NCI-H226 (cell line): Measurements from ENCODE around the gene EDDM3A.

ENCODE experiments used
- DNase-seq: peaks from one replicate; pipeline ENCODE4 v3.0.0-alpha.2; 2015

EDDM3A gene

DNA sequence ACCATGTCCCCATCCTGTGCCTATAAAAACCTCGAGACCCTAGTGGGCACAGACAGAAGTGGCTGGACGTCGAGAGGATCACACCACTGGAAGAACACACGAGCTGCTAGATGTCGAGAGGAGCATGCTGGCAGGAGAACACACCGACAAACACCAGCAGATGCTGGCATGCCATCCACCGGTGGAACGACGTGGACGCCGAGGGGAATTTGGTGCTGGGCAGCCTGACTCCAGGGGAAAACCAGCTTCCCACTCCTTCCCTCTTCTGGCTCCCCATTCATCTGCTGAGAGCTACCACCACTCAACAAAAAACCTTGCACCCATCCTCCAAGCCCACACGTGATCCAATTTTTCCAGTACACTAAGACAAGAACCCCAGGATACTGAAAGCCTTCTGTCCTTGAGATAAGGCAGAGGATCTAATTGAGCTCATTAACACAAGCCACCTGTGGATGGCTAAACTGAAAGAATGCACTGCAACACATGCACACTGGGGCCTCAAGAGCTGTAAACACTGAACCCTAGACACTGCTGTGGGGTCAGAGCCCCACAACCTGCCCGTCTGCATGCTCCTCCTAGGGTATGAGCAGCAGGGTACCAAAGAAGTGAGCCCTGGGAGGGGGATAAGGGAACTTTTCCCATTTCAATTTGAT, 44.9 kb downstream of the EDDM3A start:
- DNase-seq = no peak

DNA sequence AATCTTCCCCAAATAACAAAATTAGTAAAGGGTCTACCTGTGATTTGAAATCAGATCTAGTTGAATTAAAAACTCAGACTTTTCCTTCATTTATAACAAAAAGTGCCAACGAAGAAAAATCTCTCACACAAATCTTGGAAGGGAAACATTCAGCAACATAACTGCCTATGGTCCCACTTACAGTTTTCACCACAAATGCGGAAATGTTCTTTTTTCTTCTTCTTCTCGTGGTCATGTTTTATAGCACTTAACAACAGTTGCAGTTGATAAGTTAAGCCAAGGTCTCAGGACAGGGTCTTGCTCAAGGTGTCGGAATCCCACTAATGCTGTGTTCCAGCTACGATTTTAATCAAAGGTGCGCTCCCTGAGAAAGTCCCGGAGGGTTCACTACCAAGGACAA, 45.5 kb downstream of the EDDM3A start:
- DNase-seq = no peak

DNA sequence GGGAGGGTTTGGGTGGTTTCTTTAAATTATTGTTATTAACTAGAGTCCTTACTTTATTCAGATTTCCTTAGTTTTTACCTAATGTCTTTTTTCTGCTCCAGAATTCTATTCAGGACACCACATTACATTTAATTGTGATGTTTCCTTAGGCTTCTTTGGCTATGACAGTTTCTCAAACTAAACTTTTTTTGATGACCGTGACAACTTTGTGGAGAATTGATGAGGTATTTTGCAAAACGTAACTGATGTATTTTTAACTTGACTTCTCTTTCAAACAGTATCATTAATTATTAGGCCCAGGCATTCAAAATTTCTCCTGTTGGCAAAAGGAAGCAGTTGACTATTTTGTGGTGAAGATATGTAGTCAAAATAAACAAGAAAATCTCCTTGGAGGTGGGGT, 45.9 kb downstream of the EDDM3A start:
- no peak for DNase-seq

DNA sequence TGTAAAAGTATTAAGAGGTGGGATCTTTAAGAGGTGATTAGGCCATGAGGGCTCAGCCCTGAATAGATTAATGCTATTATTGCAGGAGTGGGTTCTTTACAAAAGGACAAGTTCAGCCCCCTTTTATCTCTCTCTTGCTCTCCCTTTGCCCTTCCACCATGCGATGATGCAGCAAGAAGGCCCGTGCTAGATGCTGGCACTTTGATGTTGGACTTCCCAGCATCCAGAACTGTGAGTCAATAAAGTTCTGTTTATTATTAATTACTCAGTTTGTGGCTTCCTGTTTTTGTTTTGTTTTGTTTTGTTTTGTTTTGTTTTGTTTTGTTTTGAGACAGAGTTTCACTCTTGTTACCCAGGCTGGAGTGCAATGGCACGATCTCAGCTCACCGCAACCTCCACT, 46.9 kb downstream of the EDDM3A start:
- no peak for DNase-seq

DNA sequence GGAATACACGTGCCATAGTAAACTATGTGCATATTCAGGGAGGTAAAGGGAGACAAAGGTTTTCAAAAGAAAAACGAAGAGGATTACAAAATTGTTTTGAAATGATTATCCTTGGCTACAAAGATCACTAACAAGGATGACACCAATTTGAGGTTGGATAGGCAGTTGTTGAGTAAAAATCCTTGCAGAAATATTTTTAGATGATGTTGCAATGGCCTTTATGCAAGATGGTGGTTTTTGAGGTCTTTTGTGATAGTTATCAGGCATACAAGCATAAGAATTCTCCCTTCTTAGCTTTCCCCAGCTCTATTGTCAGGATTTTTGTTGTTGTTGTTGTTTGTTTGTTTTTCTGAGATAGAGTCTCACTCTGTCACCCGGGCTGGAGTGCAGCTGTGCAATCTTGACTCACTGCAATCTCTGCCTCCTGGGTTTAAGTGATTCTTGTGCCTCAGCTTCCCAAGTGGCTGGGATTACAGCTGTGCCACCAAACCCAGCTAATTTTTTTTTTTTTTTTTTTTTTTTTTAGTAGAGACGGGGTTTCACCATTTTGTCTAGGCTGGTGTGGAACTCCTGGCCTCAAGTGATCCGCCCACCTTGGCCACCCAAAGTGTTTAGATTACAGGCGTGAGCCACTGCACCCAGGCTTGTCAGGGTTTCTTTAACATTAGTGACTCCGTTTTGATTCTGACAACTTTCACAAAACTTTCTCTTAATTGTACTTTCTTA, 49.1 kb downstream of the EDDM3A start:
- DNase-seq = no peak

DNA sequence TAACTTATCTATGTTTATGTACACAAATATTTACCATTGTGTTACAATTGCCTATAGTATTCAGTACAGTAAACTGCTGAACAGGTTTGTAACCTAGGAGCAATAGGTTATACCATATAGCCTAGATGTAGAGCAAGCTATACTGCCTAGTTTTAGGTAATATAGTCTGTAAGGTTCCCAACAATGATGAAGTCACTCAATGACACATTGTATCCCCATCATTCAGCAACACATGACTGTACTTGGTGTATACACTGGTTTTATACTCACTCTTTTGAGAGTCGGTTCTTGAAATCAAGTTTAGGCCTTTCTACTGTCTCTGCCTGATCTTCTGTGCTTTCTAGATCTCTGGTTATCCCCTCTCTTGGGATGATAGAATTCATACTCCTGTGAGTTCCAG, 51.5 kb downstream of the EDDM3A start:
- DNase-seq = no peak
